NB4 (cell line): ENCODE measurements around the gene STARD13.

Experiments
- CTCF ChIP-seq: IDR thresholded peaks from one replicate; pipeline ENCODE4 v1.5.1; 2012; ENCODE audit warnings: low read depth, low read length
- POLR2A ChIP-seq: IDR thresholded peaks from 2 replicates; pipeline ENCODE4 v1.6.1; 2011; ENCODE audit warnings: mild to moderate bottlenecking; ENCODE audit not compliant: insufficient read length; ENCODE audit errors: extremely low read depth

- TF ChIP-seq POLR2A (no peak), CTCF (no peak)
Measured at GRCh38 chr13:33205224-33205623, 80.3 kb downstream of the STARD13 start.
